WERI-Rb-1 (cell line): ENCODE data around the gene PHRF1.

Experiments
- DNase-seq: peaks from one replicate; pipeline ENCODE4 v3.0.0-alpha.2; 2020
- H3K27ac ChIP-seq: fragments of 250-450 bp; sonication (Bioruptor Pico); 2 replicates; pipeline ENCODE4 v1.5.1; 2020; ENCODE audit warnings: mild to moderate bottlenecking, moderate library complexity
- H3K27me3 ChIP-seq: fragments of 250-450 bp; sonication (Bioruptor Pico); 2 replicates; pipeline ENCODE4 v1.5.1; 2021; ENCODE audit warnings: mild to moderate bottlenecking, low read depth, moderate library complexity; ENCODE audit not compliant: insufficient read depth, severe bottlenecking
- H3K36me3 ChIP-seq: fragments of 250-450 bp; sonication (Bioruptor Pico); 2 replicates; pipeline ENCODE4 v1.5.1; 2020; ENCODE audit warnings: mild to moderate bottlenecking, moderate library complexity
- H3K4me3 ChIP-seq: 2 replicates; pipeline ENCODE4 v1.5.1; 2011; ENCODE audit warnings: low read depth, mild to moderate bottlenecking, control low read depth, low read length
- H3K9me3 ChIP-seq: fragments of 250-450 bp; sonication (Bioruptor Pico); 2 replicates; pipeline ENCODE4 v1.5.1; 2021; ENCODE audit warnings: mild to moderate bottlenecking, moderate library complexity; ENCODE audit not compliant: severe bottlenecking
- CTCF ChIP-seq: IDR thresholded peaks from 2 replicates; pipeline ENCODE4 v1.5.1; 2011; ENCODE audit warnings: low read depth, mild to moderate bottlenecking, control low read depth, inconsistent platforms, low read length

Gene PHRF1

GRCh38 chr11:559712-560304 is 16.5 kb upstream of the PHRF1 start:
- Histone ChIP-seq H3K9me3 (no peaks in the 10 kb centered on the region), H3K4me3 (peak overlapping the region; percentile 48), H3K27ac (no peak overlapping the region), H3K36me3 (peaks cover 4% of the 10 kb centered on the region), H3K27me3 (peaks cover 19% of the 10 kb centered on the region)
- TF ChIP-seq CTCF = no peak
- no peak for DNase-seq

- peak; percentile 95 for DNase-seq
- Histone ChIP-seq H3K27me3 (peaks cover 15% of the 10 kb centered on the region), H3K4me3 (peak within 1 kb of the TSS; percentile 53), H3K36me3 (peaks cover 4% of the 10 kb centered on the region), H3K27ac (peak within 1 kb of the TSS; percentile 83), H3K9me3 (no peaks in the 10 kb centered on the region)
- TF ChIP-seq CTCF = no peak
Measured at GRCh38 chr11:560305-561147, 15.7 kb upstream of the PHRF1 start, which contains the start of the genes LMNTD2 and RASSF7. Gene LMNTD2 (minus strand): TSS chr11:560738. CDS start chr11:560716, 22 bp downstream. Gene RASSF7 (plus strand): TSS chr11:560970. CDS start chr11:561769, 799 bp downstream.

- peak overlapping the region; percentile 53 for H3K4me3 ChIP-seq
- H3K27me3 ChIP-seq = peaks cover 9% of the 10 kb centered on the region
- DNase-seq = no peak
- H3K27ac ChIP-seq = peak overlapping the region; percentile 60
- TF ChIP-seq CTCF = no peak
- peaks cover 4% of the 10 kb centered on the region for H3K36me3 ChIP-seq
- no peaks in the 10 kb centered on the region for H3K9me3 ChIP-seq
Measured at GRCh38 chr11:561148-562003, 14.9 kb upstream of the PHRF1 start.

- H3K4me3 ChIP-seq = no peak overlapping the region
- TF ChIP-seq CTCF = no peak
- DNase-seq = no peak
- H3K27me3 ChIP-seq = peaks cover 1% of the 10 kb centered on the region
- no peak overlapping the region for H3K27ac ChIP-seq
- no peaks in the 10 kb centered on the region for H3K9me3 ChIP-seq
- H3K36me3 ChIP-seq = peaks cover 4% of the 10 kb centered on the region
Measured at GRCh38 chr11:562046-562645, 14.1 kb upstream of the PHRF1 start.

- TF ChIP-seq CTCF = no peak
- Histone ChIP-seq H3K27me3 (no peaks in the 10 kb centered on the region), H3K9me3 (no peaks in the 10 kb centered on the region), H3K36me3 (peaks cover 4% of the 10 kb centered on the region), H3K27ac (no peak overlapping the region), H3K4me3 (no peak overlapping the region)
- DNase-seq = no peak
Measured at GRCh38 chr11:563066-563811, 13.0 kb upstream of the PHRF1 start.
